ES-I3 (cell line): ENCODE measurements around the gene LRRC47.

Experiments used
- H3K36me3 ChIP-seq: 2 replicates; pipeline ENCODE4 v1.6.1; 2013; ENCODE audit warnings: mild to moderate bottlenecking, low read length, control low read depth, moderate library complexity; ENCODE audit not compliant: insufficient read depth
- H3K4me1 ChIP-seq: 2 replicates; pipeline ENCODE4 v1.6.1; 2013; ENCODE audit warnings: mild to moderate bottlenecking, control low read depth, low read length; ENCODE audit not compliant: insufficient read depth
- H3K9ac ChIP-seq: 2 replicates; pipeline ENCODE4 v1.6.1; 2013; ENCODE audit warnings: low read depth, mild to moderate bottlenecking, low read length, moderate library complexity
- H3K9me3 ChIP-seq: 2 replicates; pipeline ENCODE4 v1.6.1; 2013; ENCODE audit warnings: mild to moderate bottlenecking, low read length, moderate library complexity; ENCODE audit not compliant: control insufficient read depth, insufficient read depth

Gene LRRC47

GRCh38 chr1:3786468-3787348 is 9.6 kb downstream of the LRRC47 start:
- Histone ChIP-seq H3K9me3 (no peaks in the 10 kb centered on the region), H3K4me1 (peaks cover 8% of the 10 kb centered on the region), H3K9ac (no peak overlapping the region), H3K36me3 (peaks cover 31% of the 10 kb centered on the region)

- H3K9me3 ChIP-seq, result no peaks in the 10 kb centered on the region
- no peak overlapping the region for H3K9ac ChIP-seq
- peaks cover 8% of the 10 kb centered on the region for H3K4me1 ChIP-seq
- peaks cover 29% of the 10 kb centered on the region for H3K36me3 ChIP-seq
These were observed 10.7 kb downstream of the LRRC47 start for GRCh38 chr1:3785456-3786157.

- Histone ChIP-seq H3K4me1 (peaks cover 6% of the 10 kb centered on the region), H3K9me3 (no peaks in the 10 kb centered on the region), H3K36me3 (peaks cover 33% of the 10 kb centered on the region)
These were observed 11.3 kb downstream of the LRRC47 start for GRCh38 chr1:3785045-3785444.

GRCh38 chr1:3783651-3784474 is 12.4 kb downstream of the LRRC47 start:
- Histone ChIP-seq H3K36me3 (peaks cover 38% of the 10 kb centered on the region), H3K9ac (no peak overlapping the region)

More at GRCh38 chr1:3785045-3785444, 11.3 kb downstream of the LRRC47 start:
- H3K9ac ChIP-seq, result no peak overlapping the region

GRCh38 chr1:3780901-3781300 is 15.4 kb downstream of the LRRC47 start:
- no peaks in the 10 kb centered on the region for H3K9me3 ChIP-seq
- no peaks in the 10 kb centered on the region; the same call in 1 of the 2 replicates for H3K4me1 ChIP-seq
- H3K36me3 ChIP-seq, result peaks cover 37% of the 10 kb centered on the region
- no peak overlapping the region for H3K9ac ChIP-seq

More at GRCh38 chr1:3783651-3784474, 12.4 kb downstream of the LRRC47 start:
- Histone ChIP-seq H3K4me1 (no peaks in the 10 kb centered on the region), H3K9me3 (no peaks in the 10 kb centered on the region)

GRCh38 chr1:3779912-3780416 is 16.3 kb downstream of the LRRC47 start:
- H3K36me3 ChIP-seq, result peaks cover 35% of the 10 kb centered on the region
- no peaks in the 10 kb centered on the region for H3K9me3 ChIP-seq
- peaks cover 9% of the 10 kb centered on the region; the same call in 1 of the 2 replicates for H3K4me1 ChIP-seq
- no peak overlapping the region for H3K9ac ChIP-seq

- peaks cover 31% of the 10 kb centered on the region for H3K36me3 ChIP-seq
- H3K9me3 ChIP-seq, result no peaks in the 10 kb centered on the region
- H3K9ac ChIP-seq, result no peak overlapping the region
- peaks cover 12% of the 10 kb centered on the region; the same call in 1 of the 2 replicates for H3K4me1 ChIP-seq
These were observed 16.9 kb downstream of the LRRC47 start for GRCh38 chr1:3779265-3779911.

GRCh38 chr1:3778590-3779264 is 17.6 kb downstream of the LRRC47 start:
- Histone ChIP-seq H3K4me1 (peaks cover 14% of the 10 kb centered on the region; the same call in 1 of the 2 replicates), H3K9me3 (no peaks in the 10 kb centered on the region), H3K9ac (no peak overlapping the region), H3K36me3 (peaks cover 24% of the 10 kb centered on the region)

- H3K36me3 ChIP-seq, result peaks cover 17% of the 10 kb centered on the region
- peaks cover 14% of the 10 kb centered on the region; the same call in 1 of the 2 replicates for H3K4me1 ChIP-seq
- no peak overlapping the region for H3K9ac ChIP-seq
- H3K9me3 ChIP-seq, result no peaks in the 10 kb centered on the region
These were observed 18.4 kb downstream of the LRRC47 start for GRCh38 chr1:3777647-3778589.

GRCh38 chr1:3777078-3777547 is 19.2 kb downstream of the LRRC47 start:
- Histone ChIP-seq H3K36me3 (peaks cover 11% of the 10 kb centered on the region), H3K4me1 (peaks cover 14% of the 10 kb centered on the region; the same call in 1 of the 2 replicates), H3K9ac (no peak overlapping the region), H3K9me3 (no peaks in the 10 kb centered on the region)

- no peaks in the 10 kb centered on the region for H3K9me3 ChIP-seq
- no peak overlapping the region for H3K9ac ChIP-seq
- H3K4me1 ChIP-seq, result peaks cover 15% of the 10 kb centered on the region; the same call in 1 of the 2 replicates
- peaks cover 9% of the 10 kb centered on the region for H3K36me3 ChIP-seq
These were observed 19.9 kb downstream of the LRRC47 start for GRCh38 chr1:3776231-3776961.
